ENCODE measurements around the gene MMAB.

MMAB gene

DNA sequence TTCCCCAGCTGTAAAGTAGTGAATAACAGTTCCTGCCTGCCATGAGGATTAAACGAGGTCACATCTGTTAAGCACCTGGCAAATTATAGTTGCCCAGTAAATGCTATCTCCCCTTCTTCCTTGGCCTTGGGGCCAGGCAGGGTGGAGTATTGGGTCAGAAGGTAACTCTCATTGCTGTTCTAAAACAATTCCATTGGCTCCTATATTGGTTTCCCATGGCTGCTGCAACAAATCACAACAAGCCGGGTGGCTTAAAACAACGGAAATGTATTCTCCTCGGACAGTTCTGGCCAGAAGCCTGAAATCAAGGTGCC lies 31.9 kb downstream of the MMAB start:
- no peak overlapping the region for H3K4me3 ChIP-seq (ENCODE audit: low read depth, low read length)

- H3K4me3 ChIP-seq (ENCODE audit: low read depth, low read length) = no peak overlapping the region
These were observed 32.5 kb downstream of the MMAB start for GRCh38 chr12:109540526-109541412.

DNA sequence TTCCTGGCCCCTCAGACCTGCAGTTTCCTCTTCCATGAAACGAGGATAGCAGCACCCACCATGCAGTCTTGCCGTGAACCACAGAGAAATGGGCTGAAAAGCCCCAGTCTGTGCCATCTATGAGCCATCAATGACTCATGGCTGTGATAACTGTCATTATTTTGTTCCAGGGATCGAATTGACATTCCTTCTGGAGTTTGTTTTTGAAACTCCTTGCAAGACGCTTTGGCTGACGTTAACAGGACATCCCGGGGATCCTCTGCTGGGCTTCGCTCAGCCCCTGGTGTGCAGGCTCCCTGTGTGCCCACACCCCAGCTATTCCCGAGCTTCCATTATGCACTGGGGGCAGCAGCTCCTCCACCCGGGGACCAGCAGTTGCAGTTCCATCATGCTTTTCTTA lies 33.8 kb downstream of the MMAB start:
- H3K4me3 ChIP-seq (ENCODE audit: low read depth, low read length) = no peak overlapping the region

- no peak overlapping the region for H3K4me3 ChIP-seq (ENCODE audit: low read depth, low read length)
These were observed 35.0 kb downstream of the MMAB start for GRCh38 chr12:109538191-109538863.

DNA sequence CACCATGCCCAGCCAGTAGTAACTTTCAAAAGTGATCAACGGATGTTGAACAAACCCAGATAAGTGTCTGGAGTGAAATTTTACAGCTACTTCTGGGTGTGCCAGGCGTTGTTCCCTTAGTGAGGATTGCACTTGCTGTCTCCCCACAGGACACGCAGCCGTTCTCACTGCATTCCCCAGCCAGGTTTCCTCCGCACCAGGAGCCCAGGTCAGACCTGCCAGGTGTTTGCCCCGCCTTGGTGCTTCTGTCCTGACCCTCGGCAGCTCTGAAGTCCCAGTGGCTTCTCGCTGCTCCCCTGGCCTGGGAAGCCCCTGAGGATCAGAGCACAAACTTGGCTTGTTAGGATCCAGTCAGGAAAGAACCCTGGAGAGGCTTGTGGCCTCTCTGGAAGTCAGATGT lies 36.2 kb downstream of the MMAB start:
- no peak overlapping the region for H3K4me3 ChIP-seq (ENCODE audit: low read depth, low read length)

DNA sequence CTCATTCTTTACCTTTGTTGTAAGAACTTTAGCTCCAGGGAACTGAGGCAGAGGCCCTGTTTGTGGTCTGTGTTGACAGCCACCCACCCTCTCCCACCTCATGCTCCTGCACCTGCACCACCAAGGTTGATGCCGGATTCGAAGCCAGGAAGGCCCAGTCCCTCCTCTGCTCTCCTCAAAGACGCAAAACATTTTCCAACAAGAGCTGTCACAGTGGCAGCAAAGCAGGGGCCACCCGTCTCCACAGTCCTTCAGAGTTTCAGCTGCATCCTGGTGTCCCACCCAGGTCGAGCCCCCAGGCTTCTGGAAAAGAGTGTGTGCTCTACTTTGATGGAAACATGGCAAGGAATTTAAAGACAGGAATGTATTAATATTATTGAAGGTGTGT lies 37.4 kb downstream of the MMAB start:
- H3K4me3 ChIP-seq (ENCODE audit: low read depth, low read length) = no peak overlapping the region

- H3K4me3 ChIP-seq (ENCODE audit: low read depth, low read length) = no peak overlapping the region
These were observed 38.0 kb downstream of the MMAB start for GRCh38 chr12:109535231-109535862.

- no peak overlapping the region for H3K4me3 ChIP-seq (ENCODE audit: low read depth, low read length)
These were observed 38.8 kb downstream of the MMAB start for GRCh38 chr12:109534456-109534855.

- H3K4me3 ChIP-seq (ENCODE audit: low read depth, low read length) = no peak overlapping the region
These were observed 39.9 kb downstream of the MMAB start for GRCh38 chr12:109533487-109533740.

GRCh38 chr12:109532721-109533486 lies 40.4 kb downstream of the MMAB start:
- H3K4me3 ChIP-seq (ENCODE audit: low read depth, low read length) = no peak overlapping the region

DNA sequence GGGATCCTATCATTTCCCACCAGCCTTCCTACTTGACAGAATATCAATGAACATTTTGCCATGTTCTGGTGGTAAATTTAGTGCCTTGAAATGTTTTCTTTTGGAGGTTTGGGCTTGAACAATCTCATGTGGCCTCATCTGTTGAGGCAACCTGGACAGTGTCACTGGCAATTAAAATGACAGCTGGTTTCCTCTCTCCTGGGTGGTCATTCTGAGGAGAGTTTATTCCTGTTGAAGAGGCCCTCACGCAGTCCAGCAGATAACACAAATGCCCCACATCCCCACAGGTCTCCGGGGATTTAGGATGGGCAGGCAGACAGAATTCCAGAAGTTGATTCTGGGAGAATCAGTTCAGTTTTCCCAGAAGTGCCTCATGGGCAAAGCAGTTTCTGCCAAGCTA lies 41.9 kb downstream of the MMAB start:
- H3K4me3 ChIP-seq (ENCODE audit: low read depth, low read length) = no peak overlapping the region

DNA sequence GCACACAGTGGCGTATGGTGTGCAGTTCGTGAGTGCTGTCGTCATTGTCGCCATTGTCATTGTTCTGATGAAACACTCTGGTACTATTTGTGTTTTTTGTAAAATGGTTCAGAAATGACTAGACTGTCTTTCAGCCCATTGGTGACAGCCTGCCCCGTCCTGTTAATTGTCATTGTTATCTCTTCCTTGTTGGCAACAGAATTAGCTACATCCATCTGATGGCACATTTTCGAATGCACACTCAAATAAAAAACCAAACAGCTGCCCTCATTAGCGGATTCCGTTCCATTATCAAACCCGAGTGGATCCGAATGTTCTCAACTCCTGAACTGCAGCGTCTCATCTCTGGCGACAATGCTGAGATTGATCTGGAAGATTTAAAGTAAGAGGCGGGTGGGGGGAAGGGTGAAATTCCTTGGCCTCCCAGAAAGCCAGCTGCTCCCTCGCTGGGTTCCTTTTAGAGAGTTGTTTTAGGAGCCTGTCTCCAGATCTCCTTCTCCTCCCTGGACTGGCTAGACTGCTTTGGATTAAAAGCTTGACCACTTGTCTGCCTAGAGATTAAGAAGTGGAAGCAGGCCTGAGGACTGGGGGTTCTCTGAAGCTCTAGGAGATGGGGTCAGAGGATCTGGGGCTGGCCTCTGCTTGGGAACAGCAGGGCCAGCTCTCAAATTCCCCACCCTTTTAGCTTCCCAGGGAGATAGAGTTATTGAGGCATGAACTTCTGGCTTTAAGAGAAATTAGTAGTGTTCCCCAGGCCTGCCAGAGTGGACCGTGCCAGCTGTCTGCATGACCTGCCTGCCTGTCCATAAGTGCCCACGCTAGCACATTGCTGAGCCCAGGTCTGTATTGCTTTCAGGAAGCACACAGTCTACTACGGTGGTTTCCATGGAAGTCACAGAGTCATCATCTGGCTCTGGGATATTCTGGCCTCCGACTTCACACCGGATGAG lies 43.3 kb downstream of the MMAB start:
- H3K4me3 ChIP-seq (ENCODE audit: low read depth, low read length) = no peak overlapping the region

DNA sequence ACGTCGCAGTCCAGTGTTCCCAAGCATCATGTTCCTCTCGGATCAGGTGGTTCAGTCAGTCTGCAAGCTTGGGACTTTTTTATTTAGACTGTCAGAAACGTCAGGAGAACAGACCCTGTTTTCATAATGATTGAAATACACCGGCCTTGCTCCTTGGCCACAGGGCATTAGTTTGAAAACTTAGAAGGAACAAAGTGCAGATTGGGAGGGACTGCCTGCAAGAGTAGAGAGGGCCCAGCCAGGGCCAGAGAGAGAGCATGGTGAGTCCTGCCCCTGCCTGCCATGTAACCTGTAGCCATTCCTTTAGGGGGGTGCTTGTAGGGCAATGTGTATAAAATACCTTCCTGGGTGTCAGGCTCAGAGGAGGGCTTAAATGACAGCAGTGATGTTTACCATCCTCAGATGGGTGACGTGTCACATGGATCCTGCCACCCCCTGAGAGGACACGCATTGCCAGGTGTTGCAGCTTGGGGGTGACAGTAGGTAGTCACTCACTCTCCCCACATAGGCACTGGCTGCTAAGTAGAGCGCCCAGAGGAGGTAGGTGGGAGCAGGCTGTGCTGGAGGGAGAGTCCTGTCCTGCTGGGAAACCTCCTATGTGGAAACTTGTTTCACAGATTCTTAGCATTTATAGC lies 45.7 kb downstream of the MMAB start:
- no peak overlapping the region for H3K4me3 ChIP-seq (ENCODE audit: low read depth, low read length)

DNA sequence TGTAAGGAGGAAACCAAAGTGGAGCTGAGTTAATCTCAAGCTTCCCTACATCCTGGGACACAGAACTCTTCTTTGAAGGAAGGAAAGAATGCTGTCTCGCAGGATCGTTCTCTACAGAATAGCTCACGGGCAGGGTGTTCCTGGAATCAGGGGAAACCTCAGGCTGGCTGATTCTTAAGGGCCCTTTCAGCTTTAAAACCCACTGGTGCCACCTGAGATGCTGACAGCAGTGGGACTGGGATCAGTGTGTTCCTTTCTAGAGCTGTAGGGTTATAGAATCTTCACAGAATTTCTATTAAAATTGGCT lies 48.1 kb downstream of the MMAB start:
- H3K4me3 ChIP-seq (ENCODE audit: low read depth, low read length) = no peak overlapping the region

DNA sequence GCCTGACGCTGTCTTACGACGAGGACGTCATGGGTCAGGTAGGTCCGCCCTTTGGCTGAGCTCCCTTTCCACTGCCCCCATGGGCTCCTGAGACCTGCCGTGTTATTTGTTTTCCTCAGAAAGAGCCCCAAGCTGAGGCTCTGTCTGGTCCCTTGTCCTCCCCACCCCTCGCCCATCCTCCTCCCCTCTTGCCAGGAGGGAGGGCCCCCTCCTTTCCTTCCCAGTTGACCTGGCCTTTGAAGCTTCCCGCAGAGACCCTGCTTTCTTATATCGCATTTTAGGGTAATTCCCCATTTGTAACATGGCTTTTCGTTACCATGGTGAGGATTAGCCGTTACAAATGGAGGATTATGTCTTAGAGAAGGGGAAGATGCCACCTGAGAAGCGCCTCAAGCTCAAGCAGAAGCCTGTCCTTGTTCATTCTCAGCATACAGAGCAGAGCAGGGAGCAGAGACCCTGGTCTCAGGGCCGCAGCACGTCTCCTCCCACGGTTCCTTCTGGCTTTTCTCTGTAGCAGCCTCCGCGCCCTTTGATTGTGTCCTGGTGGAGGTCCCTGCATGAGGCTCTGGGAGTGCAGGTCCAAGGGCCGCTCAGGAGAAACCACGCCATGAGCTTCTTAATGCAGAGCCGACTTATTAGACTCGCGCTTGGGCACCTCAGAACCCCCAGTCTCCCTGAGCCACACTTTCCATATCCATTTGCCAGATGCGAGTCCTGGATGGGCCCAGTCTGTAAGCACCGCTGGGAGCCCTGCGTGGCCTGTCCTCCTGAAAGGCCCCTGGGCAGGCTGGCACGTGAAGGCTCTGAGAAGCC lies 48.6 kb downstream of the MMAB start:
- no peak overlapping the region for H3K4me3 ChIP-seq (ENCODE audit: low read depth, low read length)

DNA sequence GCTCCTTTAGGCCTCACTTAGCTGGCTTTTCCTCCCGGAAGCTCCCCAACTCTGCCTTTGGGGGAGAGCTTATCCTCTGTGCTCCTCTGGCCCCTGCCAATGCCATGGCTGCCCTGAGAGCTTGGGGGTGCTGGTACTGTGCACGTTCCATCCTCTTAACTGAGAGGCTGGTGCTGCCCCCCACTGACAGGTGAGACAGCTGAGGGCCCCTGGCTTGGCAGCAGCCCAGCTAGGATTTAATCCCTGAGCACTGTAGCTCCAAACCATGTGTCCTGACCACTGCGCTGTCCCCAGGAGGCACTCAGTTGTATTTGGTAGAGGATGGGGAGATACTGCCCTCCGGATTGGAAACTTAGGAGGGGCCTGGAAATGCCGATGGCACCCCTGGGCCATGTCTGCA lies 49.8 kb downstream of the MMAB start:
- no peak overlapping the region for H3K4me3 ChIP-seq (ENCODE audit: low read depth, low read length)

GRCh38 chr12:109523071-109523470 lies 50.2 kb downstream of the MMAB start:
- H3K4me3 ChIP-seq (ENCODE audit: low read depth, low read length) = no peak overlapping the region

DNA sequence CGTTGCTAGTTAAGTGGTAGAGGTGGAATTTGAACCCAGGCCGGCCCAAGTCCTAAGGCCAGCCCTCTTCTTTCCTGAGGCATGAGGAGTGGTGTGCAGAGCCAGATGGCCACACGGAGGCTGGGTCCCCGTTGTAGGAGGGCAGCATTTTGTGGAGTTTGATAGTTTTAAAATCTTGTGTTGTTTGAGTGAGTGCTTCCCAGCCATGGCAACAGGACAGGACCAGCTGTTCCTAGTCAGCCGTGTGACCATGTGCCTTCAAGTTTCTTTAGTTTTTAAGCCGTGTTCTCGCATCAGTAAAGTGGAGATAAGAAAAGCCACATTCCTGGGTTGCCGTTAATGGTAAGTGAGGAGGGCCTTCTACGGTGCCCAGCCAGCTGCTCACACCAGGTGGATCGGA lies 51.5 kb downstream of the MMAB start:
- no peak overlapping the region for H3K4me3 ChIP-seq (ENCODE audit: low read depth, low read length)

- H3K4me3 ChIP-seq (ENCODE audit: low read depth, low read length) = no peak overlapping the region
These were observed 53.5 kb downstream of the MMAB start for GRCh38 chr12:109519787-109520186.
